IMR-90 (cell line): ENCODE data around the gene ARFGEF3.

Experiments
- BHLHE40 ChIP-seq: fragments of 150-350 bp; IDR thresholded peaks from 2 replicates; pipeline ENCODE4 v1.6.1; 2016; ENCODE audit warnings: mild to moderate bottlenecking, low read depth, low read length
- CHD1 ChIP-seq: IDR thresholded peaks from 2 replicates; pipeline ENCODE4 v1.6.1; 2012; ENCODE audit warnings: low read depth, low read length, improper control_type of control experiment
- CTCF ChIP-seq: conservative IDR thresholded peaks from 2 replicates; pipeline ENCODE4 v1.5.1; 2012; ENCODE audit warnings: mild to moderate bottlenecking, low read depth, low read length, improper control_type of control experiment
- FOS ChIP-seq: fragments of 150-350 bp; IDR thresholded peaks from 2 replicates; pipeline ENCODE4 v1.6.1; 2016; ENCODE audit warnings: low read depth, low read length
- MXI1 ChIP-seq: IDR thresholded peaks from 2 replicates; pipeline ENCODE4 v1.6.1; 2012; ENCODE audit warnings: low read depth, mild to moderate bottlenecking, low read length, moderate library complexity, borderline replicate concordance
- POLR2A ChIP-seq: IDR thresholded peaks from 2 replicates; pipeline ENCODE4 v1.6.1; 2012; ENCODE audit warnings: mild to moderate bottlenecking, low read depth, low read length
- RAD21 ChIP-seq: IDR thresholded peaks from 2 replicates; pipeline ENCODE4 v1.6.1; 2012; ENCODE audit warnings: low read length, improper control_type of control experiment
- RFX5 ChIP-seq: IDR thresholded peaks from 2 replicates; pipeline ENCODE4 v1.8.0; 2012; ENCODE audit warnings: low read depth, mild to moderate bottlenecking, low read length, moderate library complexity
- SMC3 ChIP-seq: fragments of 150-350 bp; IDR thresholded peaks from 2 replicates; pipeline ENCODE4 v1.6.1; 2016; ENCODE audit warnings: low read depth, mild to moderate bottlenecking, antibody characterized with exemption, low read length, moderate library complexity

- TF ChIP-seq FOS, result no peak
- no peak for TF ChIP-seq CTCF
- TF ChIP-seq SMC3, result no peak
- no peak for TF ChIP-seq CHD1
- no peak for TF ChIP-seq POLR2A
- TF ChIP-seq BHLHE40, result no peak
- no peak for TF ChIP-seq MXI1
- no peak for TF ChIP-seq RAD21
- TF ChIP-seq RFX5, result no peak
Observed at GRCh38 chr6:138204792-138205384, 43.1 kb downstream of the ARFGEF3 start.
